OCI-LY1 (cell line): ENCODE data around the gene NIM1K.

Source experiments
- H2AFZ ChIP-seq: fragments of 200-600 bp; sonication (generic), shearing (Covaris generic); 2 replicates; pipeline ENCODE4 v1.6.0; 2014; ENCODE audit warnings: antibody characterized with exemption, mild to moderate bottlenecking, low read length
- H3F3A ChIP-seq: fragments of 200-600 bp; sonication (generic), shearing (Covaris generic); 2 replicates; pipeline ENCODE4 v1.6.0; 2014; ENCODE audit warnings: mild to moderate bottlenecking, antibody characterized with exemption, low read length, moderate library complexity; ENCODE audit not compliant: insufficient read depth
- H3K27ac ChIP-seq: fragments of 200-600 bp; sonication (generic); 2 replicates; pipeline ENCODE4 v1.5.1; 2014; ENCODE audit warnings: low read length, mixed run types, mild to moderate bottlenecking, low read depth; ENCODE audit not compliant: poor library complexity, severe bottlenecking
- H3K27me3 ChIP-seq: fragments of 200-600 bp; sonication (generic); 2 replicates; pipeline ENCODE4 v1.6.0; 2014; ENCODE audit warnings: antibody characterized with exemption, mild to moderate bottlenecking, low read length, moderate library complexity; ENCODE audit not compliant: insufficient read depth
- H3K36me3 ChIP-seq: fragments of 200-600 bp; sonication (generic); 2 replicates; pipeline ENCODE4 v1.6.1; 2014; ENCODE audit warnings: mild to moderate bottlenecking, antibody characterized with exemption, low read length, moderate library complexity, mixed read lengths; ENCODE audit not compliant: insufficient read depth
- H3K4me1 ChIP-seq: fragments of 200-600 bp; sonication (generic); 2 replicates; pipeline ENCODE4 v1.5.1; 2014; ENCODE audit warnings: mild to moderate bottlenecking, low read length, moderate library complexity; ENCODE audit not compliant: insufficient read depth, severe bottlenecking
- H3K4me2 ChIP-seq: fragments of 200-600 bp; sonication (generic), shearing (Covaris generic); 2 replicates; pipeline ENCODE4 v1.6.1; 2014; ENCODE audit warnings: low read length
- H3K4me3 ChIP-seq: fragments of 200-600 bp; sonication (generic); 2 replicates; pipeline ENCODE4 v1.5.1; 2014; ENCODE audit warnings: low read length, low read depth, mild to moderate bottlenecking, mixed read lengths; ENCODE audit not compliant: poor library complexity, severe bottlenecking
- H3K79me2 ChIP-seq: fragments of 200-600 bp; shearing (Covaris generic); 2 replicates; pipeline ENCODE4 v1.6.1; 2016; ENCODE audit warnings: mixed run types, low read length, mixed read lengths; ENCODE audit not compliant: insufficient read depth
- H3K9ac ChIP-seq: fragments of 200-600 bp; sonication (generic), shearing (Covaris generic); 2 replicates; pipeline ENCODE4 v1.6.1; 2014; ENCODE audit warnings: mild to moderate bottlenecking, low read length, mixed read lengths
- H3K9me2 ChIP-seq: fragments of 200-600 bp; sonication (generic), shearing (Covaris generic); 2 replicates; pipeline ENCODE4 v1.6.1; 2014; ENCODE audit warnings: low read depth, mild to moderate bottlenecking, low read length, mixed read lengths
- H3K9me3 ChIP-seq: fragments of 200-600 bp; shearing (Covaris generic); 2 replicates; pipeline ENCODE4 v1.6.1; 2014; ENCODE audit warnings: low read length, mixed read lengths
- H4K20me1 ChIP-seq: fragments of 200-600 bp; sonication (generic), shearing (Covaris generic); 2 replicates; pipeline ENCODE4 v1.6.0; 2016; ENCODE audit warnings: mild to moderate bottlenecking, low read length; ENCODE audit not compliant: insufficient read depth
- CTCF ChIP-seq: fragments of 200-600 bp; sonication (generic), shearing (Covaris generic); IDR thresholded peaks from 2 replicates; pipeline ENCODE4 v1.5.1; 2017; ENCODE audit warnings: mild to moderate bottlenecking, antibody characterized with exemption, low read length, moderate library complexity, mixed read lengths
- EZH2 ChIP-seq: fragments of 200-600 bp; sonication (generic), shearing (Covaris generic); IDR thresholded peaks from 2 replicates; pipeline ENCODE4 v1.8.0; 2017; ENCODE audit warnings: borderline replicate concordance, mixed run types, mild to moderate bottlenecking, antibody characterized with exemption, low read length, moderate library complexity, mixed read lengths

NIM1K gene

GRCh38 chr5:43192558-43193180 is 644 bp downstream of the NIM1K start:
- Histone ChIP-seq H3K27me3 (no peaks in the 10 kb centered on the region; the same call in 1 of the 2 replicates), H3K36me3 (no peaks in the 10 kb centered on the region), H3K9ac (no peak overlapping the region), H3K4me1 (peaks cover 10% of the 10 kb centered on the region), H3K4me2 (peak overlapping the region; percentile 56; the same call in 1 of the 2 replicates), H3K4me3 (peak overlapping the region; percentile 44), H3F3A (no peaks in the 10 kb centered on the region; the same call in 1 of the 2 replicates), H3K9me2 (no peaks in the 10 kb centered on the region), H4K20me1 (no peaks in the 10 kb centered on the region), H3K79me2 (no peaks in the 10 kb centered on the region), H3K27ac (no peak overlapping the region), H2AFZ (no peak overlapping the region), H3K9me3 (no peaks in the 10 kb centered on the region)
- TF ChIP-seq CTCF: no peak
- no peak for TF ChIP-seq EZH2

GRCh38 chr5:43193181-43193893 is 1.3 kb downstream of the NIM1K start:
- Histone ChIP-seq H4K20me1 (no peaks in the 10 kb centered on the region), H3K79me2 (no peaks in the 10 kb centered on the region), H3K27me3 (no peaks in the 10 kb centered on the region; the same call in 1 of the 2 replicates), H3K9me2 (no peaks in the 10 kb centered on the region), H3K4me2 (no peak overlapping the region), H3K4me3 (no peak overlapping the region), H3K9me3 (no peaks in the 10 kb centered on the region), H3K4me1 (peaks cover 10% of the 10 kb centered on the region), H2AFZ (no peak overlapping the region), H3K36me3 (no peaks in the 10 kb centered on the region), H3F3A (no peaks in the 10 kb centered on the region; the same call in 1 of the 2 replicates), H3K27ac (no peak overlapping the region), H3K9ac (no peak overlapping the region)
- TF ChIP-seq EZH2 (no peak), CTCF (no peak)

GRCh38 chr5:43193894-43194265 is 1.9 kb downstream of the NIM1K start:
- no peaks in the 10 kb centered on the region for H4K20me1 ChIP-seq
- peaks cover 10% of the 10 kb centered on the region for H3K4me1 ChIP-seq
- no peak overlapping the region for H3K4me3 ChIP-seq
- H3K36me3 ChIP-seq: no peaks in the 10 kb centered on the region
- no peaks in the 10 kb centered on the region for H3K79me2 ChIP-seq
- no peaks in the 10 kb centered on the region for H3K9me2 ChIP-seq
- H3K27me3 ChIP-seq: no peaks in the 10 kb centered on the region; the same call in 1 of the 2 replicates
- no peak overlapping the region for H2AFZ ChIP-seq
- no peak overlapping the region for H3K4me2 ChIP-seq
- no peak overlapping the region for H3K9ac ChIP-seq
- no peaks in the 10 kb centered on the region; the same call in 1 of the 2 replicates for H3F3A ChIP-seq
- H3K9me3 ChIP-seq: no peaks in the 10 kb centered on the region
- no peak overlapping the region for H3K27ac ChIP-seq
- no peak for TF ChIP-seq CTCF
- TF ChIP-seq EZH2: no peak
